D721Med (cell line): Measurements from ENCODE around the gene SEZ6L.
A peak's percentile ranks its signal among the peaks of the same experiment; 100 is the strongest.

ENCODE experiments used
- DNase-seq: peaks from one replicate; pipeline ENCODE4 v3.0.0; 2011; ENCODE audit warnings: low spot score; ENCODE audit not compliant: insufficient read length
- FAIRE-seq: peaks from 2 replicates; lab custom pipeline; 2011; peaks lifted over from hg19 to GRCh38; lab: Jason Lieb, UNC
- TF ChIP-seq, protein P1 (sequence below): IDR thresholded peaks from 2 replicates; pipeline ENCODE4 v1.5.1; 2012; ENCODE audit warnings: mild to moderate bottlenecking, control low read depth; ENCODE audit not compliant: insufficient read depth; ENCODE audit errors: missing control alignments

Gene SEZ6L

DNA sequence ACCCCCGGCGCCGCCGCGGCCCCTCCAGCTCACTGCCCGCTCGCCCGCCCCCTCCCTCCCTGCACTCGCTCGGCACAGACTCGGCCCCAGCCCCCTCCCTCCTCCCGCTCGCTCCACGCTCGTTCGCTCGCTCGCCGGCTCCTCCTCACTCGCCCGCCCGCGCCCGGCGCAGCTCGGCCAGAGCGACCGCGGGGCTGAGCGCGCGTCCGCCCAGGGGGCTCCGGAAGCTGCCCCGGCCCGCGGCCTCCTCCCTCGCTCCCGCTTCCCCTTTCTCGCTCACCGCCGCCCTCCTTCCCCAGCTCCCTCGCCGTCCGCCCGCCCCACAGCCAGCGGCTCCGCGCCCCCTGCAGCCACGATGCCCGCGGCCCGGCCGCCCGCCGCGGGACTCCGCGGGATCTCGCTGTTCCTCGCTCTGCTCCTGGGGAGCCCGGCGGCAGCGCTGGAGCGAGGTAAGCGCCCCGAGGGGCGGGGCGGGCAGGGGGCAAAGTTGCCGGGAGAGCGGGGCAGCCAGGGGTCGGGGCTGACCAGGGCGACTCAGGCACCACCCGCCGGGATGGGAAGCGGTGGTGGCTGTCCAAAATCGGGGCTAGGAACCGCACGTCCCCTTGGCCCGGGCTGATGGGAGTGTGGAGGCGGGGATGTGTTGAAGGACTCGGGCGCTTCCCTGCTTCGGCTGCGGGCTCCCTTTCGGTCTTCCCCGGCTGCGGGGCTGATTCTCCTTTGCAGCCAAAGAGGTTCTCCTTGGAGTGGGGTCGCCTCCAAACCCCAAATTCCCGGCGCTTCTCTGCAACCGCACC is at the start of gene SEZ6L:
Gene SEZ6L, plus strand, starts transcription at position 148 of the 797 bp plus-strand sequence. Its CDS starts 208 bp downstream, at position 356.
- TF ChIP-seq, protein P1, sequence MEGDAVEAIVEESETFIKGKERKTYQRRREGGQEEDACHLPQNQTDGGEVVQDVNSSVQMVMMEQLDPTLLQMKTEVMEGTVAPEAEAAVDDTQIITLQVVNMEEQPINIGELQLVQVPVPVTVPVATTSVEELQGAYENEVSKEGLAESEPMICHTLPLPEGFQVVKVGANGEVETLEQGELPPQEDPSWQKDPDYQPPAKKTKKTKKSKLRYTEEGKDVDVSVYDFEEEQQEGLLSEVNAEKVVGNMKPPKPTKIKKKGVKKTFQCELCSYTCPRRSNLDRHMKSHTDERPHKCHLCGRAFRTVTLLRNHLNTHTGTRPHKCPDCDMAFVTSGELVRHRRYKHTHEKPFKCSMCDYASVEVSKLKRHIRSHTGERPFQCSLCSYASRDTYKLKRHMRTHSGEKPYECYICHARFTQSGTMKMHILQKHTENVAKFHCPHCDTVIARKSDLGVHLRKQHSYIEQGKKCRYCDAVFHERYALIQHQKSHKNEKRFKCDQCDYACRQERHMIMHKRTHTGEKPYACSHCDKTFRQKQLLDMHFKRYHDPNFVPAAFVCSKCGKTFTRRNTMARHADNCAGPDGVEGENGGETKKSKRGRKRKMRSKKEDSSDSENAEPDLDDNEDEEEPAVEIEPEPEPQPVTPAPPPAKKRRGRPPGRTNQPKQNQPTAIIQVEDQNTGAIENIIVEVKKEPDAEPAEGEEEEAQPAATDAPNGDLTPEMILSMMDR, result no peak
- FAIRE-seq (no peak), DNase-seq (peak; percentile 29)

DNA sequence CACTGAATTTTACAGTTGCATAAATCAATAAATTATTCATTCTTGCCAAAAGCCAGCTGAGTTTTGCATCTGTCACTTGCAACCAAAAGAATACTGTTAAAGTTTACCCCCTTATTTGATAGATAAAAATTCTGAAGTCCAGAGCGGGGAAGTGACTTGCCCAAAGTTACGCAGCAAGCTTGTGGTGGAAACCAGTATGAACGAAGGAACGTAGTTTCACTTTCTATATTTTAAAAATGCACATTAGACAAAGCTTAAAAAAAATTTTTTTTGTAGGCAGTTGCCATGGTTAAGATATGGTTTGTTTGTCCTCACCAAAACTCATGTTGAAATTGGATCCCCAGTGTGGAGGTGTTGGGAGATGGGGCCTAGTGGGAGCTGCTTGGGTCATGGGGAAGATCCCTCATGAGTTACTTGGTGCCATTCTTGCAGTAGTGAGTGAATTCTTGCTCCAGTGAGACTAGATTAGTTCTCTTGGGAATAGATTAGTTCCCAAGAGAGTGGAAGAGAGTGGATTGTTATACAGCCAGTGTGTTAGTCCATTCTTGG is 46.3 kb upstream of the SEZ6L start:
- TF ChIP-seq, protein P1, result no peak
- no peak for DNase-seq
- no peak for FAIRE-seq

DNA sequence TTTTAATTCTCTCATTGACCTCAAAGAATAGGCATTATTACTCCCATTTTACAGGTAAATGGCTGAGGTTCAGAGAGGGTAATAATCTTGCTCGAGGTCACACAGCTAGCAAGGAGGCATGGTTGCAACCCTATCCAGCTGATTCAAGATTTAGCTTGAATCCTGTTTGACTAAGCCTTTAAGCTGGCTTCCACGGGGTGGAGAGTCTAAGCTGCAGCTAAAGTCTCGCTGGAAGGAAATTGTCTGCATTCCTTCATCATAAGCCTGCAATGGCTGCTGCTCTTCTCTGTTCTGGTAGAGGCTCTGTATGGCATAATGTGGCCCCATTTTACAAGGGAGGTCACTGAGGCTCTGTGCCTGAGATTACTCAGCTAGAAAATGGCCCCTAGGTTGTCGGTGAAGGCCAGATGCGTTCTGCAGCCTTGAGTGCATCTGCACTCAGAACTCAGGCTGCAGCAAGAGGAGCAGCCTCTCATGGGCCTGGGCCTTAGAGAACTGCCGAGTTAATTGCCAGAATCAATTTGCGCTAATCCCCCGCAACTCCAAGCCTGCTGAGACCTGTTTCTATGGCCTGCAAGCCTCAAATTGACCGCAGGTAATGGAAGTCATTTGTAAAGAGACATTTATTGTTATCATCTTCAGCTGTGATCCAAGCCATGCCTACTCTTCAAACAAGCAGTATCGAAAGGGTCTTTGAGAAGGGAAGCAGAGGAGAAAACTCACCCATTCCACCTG is 44.1 kb upstream of the SEZ6L start:
- FAIRE-seq (peak; percentile 93), DNase-seq (peak; percentile 30)
- TF ChIP-seq, protein P1, result no peak

DNA sequence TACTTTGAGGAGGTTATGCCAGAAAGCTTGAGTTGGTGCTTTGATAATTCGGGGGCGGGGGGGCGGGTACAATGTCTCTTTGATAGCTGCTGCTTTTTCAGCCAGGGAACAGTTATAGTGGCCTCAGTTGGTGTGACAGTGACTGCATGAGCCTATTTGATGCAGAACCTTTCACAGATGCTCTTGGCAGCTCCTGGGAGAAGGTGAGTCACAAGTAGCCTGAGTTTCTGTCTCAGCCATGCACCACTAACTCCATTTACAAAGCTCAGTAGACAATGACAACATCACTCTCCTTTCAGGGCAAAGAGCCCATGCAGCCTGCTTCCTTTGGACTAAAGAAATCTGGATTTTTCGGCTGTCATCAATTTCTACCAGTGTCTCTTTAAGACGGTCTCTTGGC is 42.1 kb upstream of the SEZ6L start:
- TF ChIP-seq, protein P1, result no peak
- DNase-seq (no peak), FAIRE-seq (no peak)

DNA sequence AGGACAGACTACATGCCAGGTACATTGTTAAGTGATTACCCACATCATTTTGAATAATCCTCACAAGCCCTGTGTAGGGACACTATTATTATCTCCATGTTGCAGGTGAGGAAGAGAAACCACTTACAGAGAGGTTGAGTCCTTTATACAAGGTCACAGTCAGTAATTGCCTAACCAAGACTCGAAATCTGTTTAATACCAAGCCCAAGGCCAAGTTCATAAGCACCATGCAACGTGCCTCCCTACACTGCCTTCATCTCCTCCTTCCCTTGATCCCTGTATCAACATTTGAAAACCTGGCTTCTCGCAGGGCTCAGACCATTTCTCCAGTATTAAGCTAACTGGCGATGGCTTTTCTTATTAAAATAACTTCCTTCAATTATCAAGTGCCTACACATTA is 41.7 kb upstream of the SEZ6L start:
- TF ChIP-seq, protein P1, result no peak
- no peak for FAIRE-seq
- DNase-seq, result no peak

DNA sequence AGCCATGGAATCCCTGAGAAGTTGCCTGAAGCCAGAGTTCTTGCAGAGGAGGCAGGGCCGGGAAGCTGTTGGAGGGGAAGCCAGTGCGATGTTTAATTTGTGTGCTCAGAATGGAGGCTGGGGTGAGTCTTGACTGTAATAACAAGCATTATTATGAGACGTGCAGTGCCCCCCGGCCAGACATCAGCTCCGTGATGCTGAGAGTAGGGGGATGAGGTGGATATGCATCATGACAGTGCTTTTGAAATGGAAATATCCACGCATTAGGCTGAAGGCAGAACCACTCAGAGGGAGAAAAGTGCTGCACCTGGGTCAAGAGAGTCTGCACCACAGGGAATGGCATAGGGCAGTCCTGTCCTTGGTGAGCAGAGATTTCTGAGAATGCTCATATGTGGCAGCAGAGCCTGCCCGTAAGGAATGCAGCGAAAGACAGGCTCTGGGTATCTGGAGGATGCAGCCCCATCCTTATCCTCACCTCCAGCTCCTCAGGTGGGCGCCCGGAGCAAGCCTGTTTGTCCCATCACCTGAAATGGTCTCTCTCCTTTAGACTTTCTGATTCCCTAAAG is 37.6 kb upstream of the SEZ6L start:
- FAIRE-seq, result no peak
- no peak for DNase-seq
- TF ChIP-seq, protein P1, result no peak
